H9 (cell line): ENCODE measurements around the gene TTC33. TPM values are rescaled to one million over a fixed set of nuclear protein-coding genes. Genes with fewer than 3 reads are reported as not detected.

Experiments used
- DNase-seq: peaks from one replicate; pipeline ENCODE4 v3.0.0-alpha.2; 2017
- H2AFZ ChIP-seq: one replicate; pipeline ENCODE4 v1.6.1; 2013; ENCODE audit warnings: mild to moderate bottlenecking, low read length, control low read depth, moderate library complexity
- H2AK5ac ChIP-seq: 2 replicates; pipeline ENCODE4 v1.6.1; 2013; ENCODE audit warnings: low read length, control low read depth, mixed read lengths; ENCODE audit not compliant: insufficient read length
- H2BK120ac ChIP-seq: one replicate; pipeline ENCODE4 v1.6.1; 2013; ENCODE audit warnings: low read depth, mild to moderate bottlenecking, low read length, control low read depth, inconsistent platforms; ENCODE audit not compliant: poor library complexity, severe bottlenecking
- H2BK12ac ChIP-seq: 2 replicates; pipeline ENCODE4 v1.6.1; 2013; ENCODE audit warnings: low read length, control low read depth, mixed read lengths, low read depth; ENCODE audit not compliant: insufficient read length
- H2BK15ac ChIP-seq: 2 replicates; pipeline ENCODE4 v1.6.1; 2013; ENCODE audit warnings: low read depth, low read length, control low read depth
- H2BK20ac ChIP-seq: one replicate; pipeline ENCODE4 v1.6.1; 2013; ENCODE audit warnings: low read depth, mild to moderate bottlenecking, low read length, control low read depth, inconsistent platforms; ENCODE audit not compliant: poor library complexity, severe bottlenecking
- H2BK5ac ChIP-seq: 2 replicates; pipeline ENCODE4 v1.6.1; 2013; ENCODE audit warnings: low read length, control low read depth, mixed read lengths; ENCODE audit not compliant: insufficient read length
- H3K14ac ChIP-seq: 2 replicates; pipeline ENCODE4 v1.6.1; 2013; ENCODE audit warnings: low read length, control low read depth; ENCODE audit not compliant: insufficient read depth
- H3K18ac ChIP-seq: 2 replicates; pipeline ENCODE4 v1.6.1; 2013; ENCODE audit warnings: low read depth, mild to moderate bottlenecking, mixed read lengths, low read length, control low read depth; ENCODE audit not compliant: insufficient read length
- H3K23ac ChIP-seq: 2 replicates; pipeline ENCODE4 v1.6.1; 2013; ENCODE audit warnings: low read length, control low read depth, mixed read lengths, low read depth; ENCODE audit not compliant: insufficient read length
- H3K23me2 ChIP-seq: 2 replicates; pipeline ENCODE4 v1.6.1; 2013; ENCODE audit warnings: low read depth, mild to moderate bottlenecking, mixed read lengths, low read length, control low read depth; ENCODE audit not compliant: insufficient read length, poor library complexity, severe bottlenecking
- H3K27ac ChIP-seq: 2 replicates; pipeline ENCODE4 v1.5.1; 2013; ENCODE audit warnings: low read length, control low read depth, mixed read lengths, low read depth; ENCODE audit not compliant: insufficient read length
- H3K27me3 ChIP-seq: 2 replicates; pipeline ENCODE4 v1.6.1; 2013; ENCODE audit warnings: low read length, control low read depth, inconsistent platforms; ENCODE audit not compliant: insufficient read depth
- H3K4ac ChIP-seq: 2 replicates; pipeline ENCODE4 v1.6.1; 2013; ENCODE audit warnings: low read depth, mild to moderate bottlenecking, control low read depth, inconsistent platforms, low read length, moderate library complexity
- H3K4me1 ChIP-seq: 2 replicates; pipeline ENCODE4 v1.6.1; 2013; ENCODE audit warnings: low read length, control low read depth, inconsistent platforms; ENCODE audit not compliant: insufficient read depth
- H3K4me2 ChIP-seq: 2 replicates; pipeline ENCODE4 v1.6.1; 2013; ENCODE audit warnings: low read length, control low read depth, mixed read lengths; ENCODE audit not compliant: insufficient read length, insufficient read depth
- H3K56ac ChIP-seq: 2 replicates; pipeline ENCODE4 v1.6.1; 2013; ENCODE audit warnings: low read depth, mild to moderate bottlenecking, mixed read lengths, low read length, control low read depth; ENCODE audit not compliant: insufficient read length
- H3K79me1 ChIP-seq: 2 replicates; pipeline ENCODE4 v1.6.1; 2013; ENCODE audit warnings: low read depth, mild to moderate bottlenecking, moderate library complexity, low read length, control low read depth, inconsistent platforms; ENCODE audit not compliant: insufficient read depth, poor library complexity, severe bottlenecking
- H3K79me2 ChIP-seq: 2 replicates; pipeline ENCODE4 v1.6.1; 2013; ENCODE audit warnings: low read length, control low read depth, inconsistent platforms; ENCODE audit not compliant: insufficient read depth
- H3K9ac ChIP-seq: 2 replicates; pipeline ENCODE4 v1.6.1; 2013; ENCODE audit warnings: low read length, control low read depth, mixed read lengths; ENCODE audit not compliant: insufficient read length; ENCODE audit errors: extremely low read depth
- H3K9me3 ChIP-seq: one replicate; pipeline ENCODE4 v1.6.1; 2013; ENCODE audit warnings: low read depth, low read length, inconsistent platforms; ENCODE audit not compliant: control insufficient read depth
- H3T11ph ChIP-seq: one replicate; pipeline ENCODE4 v1.6.1; 2013; ENCODE audit warnings: mild to moderate bottlenecking, low read length, control low read depth, inconsistent platforms
- H4K20me1 ChIP-seq: one replicate; pipeline ENCODE4 v1.6.1; 2013; ENCODE audit not compliant: control insufficient read depth, insufficient read length, insufficient read depth
- H4K5ac ChIP-seq: 2 replicates; pipeline ENCODE4 v1.6.1; 2013; ENCODE audit warnings: low read depth, mild to moderate bottlenecking, mixed read lengths, low read length, control low read depth; ENCODE audit not compliant: insufficient read length
- H4K8ac ChIP-seq: replicated peaks from 2 replicates; pipeline ENCODE4 v1.6.1; 2013; ENCODE audit warnings: low read length, control low read depth, mixed read lengths, low read depth; ENCODE audit not compliant: insufficient read length
- H4K91ac ChIP-seq: 2 replicates; pipeline ENCODE4 v1.6.1; 2013; ENCODE audit warnings: low read depth, mild to moderate bottlenecking, moderate library complexity, mixed read lengths, low read length, control low read depth; ENCODE audit not compliant: insufficient read length
- H3K27ac Mint-ChIP-seq, 3 experiments: 2 replicates in 2 of 3; 3 replicates in 1 of 3; pipeline ENCODE4 v1.8.0; 2020 to 2021; ENCODE audit warnings: mixed read lengths in 3 of 3, mild to moderate bottlenecking in 1 of 3, moderate library complexity in 1 of 3
- H3K27me3 Mint-ChIP-seq: 2 replicates; pipeline ENCODE4 v1.8.0; 2021; ENCODE audit warnings: low read depth, mild to moderate bottlenecking, moderate library complexity, mixed read lengths
- H3K36me3 Mint-ChIP-seq, 3 experiments: 2 replicates in 2 of 3; 3 replicates in 1 of 3; pipeline ENCODE4 v1.8.0; 2020 to 2021; ENCODE audit warnings: low read depth in 3 of 3, mixed read lengths in 3 of 3; ENCODE audit not compliant: insufficient read depth in 1 of 3
- H3K4me1 Mint-ChIP-seq, 2 experiments: 2 replicates each; pipeline ENCODE4 v1.8.0; 2020; ENCODE audit warnings: mixed read lengths in 2 of 2
- H3K4me3 Mint-ChIP-seq, 2 experiments: 2 replicates in 1 of 2; 3 replicates in 1 of 2; pipeline ENCODE4 v1.8.0; 2020 to 2021; ENCODE audit warnings: mild to moderate bottlenecking in 2 of 2, mixed read lengths in 2 of 2, moderate library complexity in 1 of 2
- H3K9me3 Mint-ChIP-seq, 2 experiments: 2 replicates in 1 of 2; 3 replicates in 1 of 2; pipeline ENCODE4 v1.8.0; 2020; ENCODE audit warnings: mild to moderate bottlenecking in 2 of 2, mixed read lengths in 2 of 2, moderate library complexity in 1 of 2
- CTCF ChIP-seq: fragments of 200-600 bp; sonication (generic); conservative IDR thresholded peaks from 3 replicates; pipeline ENCODE4 v1.8.0; 2021; ENCODE audit warnings: antibody characterized with exemption, mild to moderate bottlenecking
- whole genome bisulfite sequencing: extraction: QIAGEN DNeasy Blood & Tissue Kit; methylation state at CpG from one replicate; pipeline ENCODE4 v1.1.7; 2013; ENCODE audit warnings: missing lambda C conversion rate, low lambda C conversion rate, mixed read lengths; ENCODE audit not compliant: insufficient read length; ENCODE audit errors: extremely low coverage; 5-methylcytosine and 5-hydroxymethylcytosine counted together
- total RNA-seq: library from RNA; stranded (reverse); gene quantifications from 2 replicates; pipeline ENCODE4 v1.2.1, GENCODE V29; 2021

TTC33 gene
- total RNA-seq, 1 experiment from 2014 or later, result 7.3 TPM

DNA sequence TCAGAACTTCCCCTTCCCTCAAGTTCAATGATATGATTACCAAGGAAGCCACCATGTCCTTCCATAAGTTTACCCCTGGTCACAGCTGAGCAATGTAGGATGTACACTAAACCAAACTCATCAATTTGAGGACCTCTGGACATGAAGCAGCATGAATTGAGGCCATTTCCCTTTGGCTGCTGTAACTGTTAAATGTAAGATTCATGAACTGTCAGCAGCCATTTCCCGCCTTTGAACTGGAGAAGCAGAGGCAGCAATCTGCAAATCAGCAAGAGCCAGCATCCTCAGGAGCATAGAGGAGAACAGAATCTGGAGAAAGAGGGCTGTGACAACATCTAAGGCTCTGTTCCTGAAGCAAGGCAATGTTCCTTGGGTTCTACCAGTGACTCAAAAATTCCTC lies 180.3 kb downstream of the TTC33 start:
- WGBS, result no CpG with 5 or more reads among the region's 1 CpG
- no peak overlapping the region for H3K4ac ChIP-seq
- H3K79me1 ChIP-seq, result no peaks in the 10 kb centered on the region
- H3K9me3 Mint-ChIP-seq, result no peaks in the 10 kb centered on the region
- no peak overlapping the region for H3K27ac Mint-ChIP-seq
- TF ChIP-seq CTCF, result no peak
- H2AK5ac ChIP-seq, result no peak overlapping the region
- no peak overlapping the region for H2BK15ac ChIP-seq
- no peaks in the 10 kb centered on the region for H3K23me2 ChIP-seq
- no peaks in the 10 kb centered on the region; a peak in 1 of 7 replicates for H3K36me3 Mint-ChIP-seq
- no peak overlapping the region for H2BK120ac ChIP-seq
- H3K27me3 Mint-ChIP-seq, result no peaks in the 10 kb centered on the region
- no peak overlapping the region for H2BK5ac ChIP-seq
- H3K4me2 ChIP-seq, result no peak overlapping the region
- H2BK12ac ChIP-seq, result no peak overlapping the region
- no peak overlapping the region for H3K4me3 Mint-ChIP-seq
- no peak overlapping the region for H2BK20ac ChIP-seq
- no peak overlapping the region for H3K27ac ChIP-seq
- no peaks in the 10 kb centered on the region for H3K9me3 ChIP-seq
- no peak overlapping the region for H3K18ac ChIP-seq
- no peak overlapping the region for H3K56ac ChIP-seq
- H3K23ac ChIP-seq, result no peak overlapping the region
- H3K9ac ChIP-seq, result no peak overlapping the region
- H4K91ac ChIP-seq, result no peak overlapping the region
- H4K8ac ChIP-seq, result no peak overlapping the region
- H3K14ac ChIP-seq, result no peak overlapping the region
- no peaks in the 10 kb centered on the region for H3K4me1 ChIP-seq
- no peak overlapping the region for H2AFZ ChIP-seq
- H4K20me1 ChIP-seq, result no peaks in the 10 kb centered on the region
- no peak overlapping the region for H3T11ph ChIP-seq
- H4K5ac ChIP-seq, result no peak overlapping the region
- no peaks in the 10 kb centered on the region for H3K4me1 Mint-ChIP-seq
- H3K79me2 ChIP-seq, result no peaks in the 10 kb centered on the region
- DNase-seq, result no peak
- no peaks in the 10 kb centered on the region; the same call in 1 of the 2 replicates for H3K27me3 ChIP-seq
